RCC 7860 (cell line): ENCODE measurements around the gene NUBP2.
"Not testable (repeated sequence)": the region's sequence is repeated elsewhere in the genome, so short reads cannot be mapped to it uniquely, and the experiment has no call there.

ENCODE experiments used
- DNase-seq: peaks from one replicate; pipeline ENCODE4 v3.0.0-alpha.2; 2015; ENCODE audit warnings: low spot score
- FAIRE-seq: peaks from 2 replicates; lab custom pipeline; 2012; peaks lifted over from hg19 to GRCh38; lab: Jason Lieb, UNC

The NUBP2 gene

GRCh38 chr16:1794908-1795666, 12.3 kb downstream of the NUBP2 start:
- DNase-seq: no peak
- FAIRE-seq: no peak

DNA sequence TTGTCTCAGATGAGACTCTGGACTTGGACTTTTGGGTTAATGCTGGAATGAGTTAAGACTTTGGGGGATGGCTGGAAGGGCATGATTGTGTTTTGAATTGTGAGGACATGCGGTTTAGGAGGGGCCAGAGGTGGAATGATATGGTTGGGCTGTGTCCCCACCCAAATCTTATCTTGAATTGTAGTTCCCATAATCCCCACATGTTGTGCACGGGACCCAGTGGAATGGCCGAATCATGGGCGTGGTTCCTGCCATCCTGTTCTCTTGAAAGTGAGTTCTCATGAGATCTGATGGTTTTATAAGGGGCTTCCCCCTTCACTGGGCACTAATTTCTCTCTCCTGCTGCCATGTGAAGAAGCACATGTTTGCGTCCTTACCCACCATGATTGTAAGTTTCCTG, 16.5 kb downstream of the NUBP2 start:
- FAIRE-seq: not testable (repeated sequence)

DNA sequence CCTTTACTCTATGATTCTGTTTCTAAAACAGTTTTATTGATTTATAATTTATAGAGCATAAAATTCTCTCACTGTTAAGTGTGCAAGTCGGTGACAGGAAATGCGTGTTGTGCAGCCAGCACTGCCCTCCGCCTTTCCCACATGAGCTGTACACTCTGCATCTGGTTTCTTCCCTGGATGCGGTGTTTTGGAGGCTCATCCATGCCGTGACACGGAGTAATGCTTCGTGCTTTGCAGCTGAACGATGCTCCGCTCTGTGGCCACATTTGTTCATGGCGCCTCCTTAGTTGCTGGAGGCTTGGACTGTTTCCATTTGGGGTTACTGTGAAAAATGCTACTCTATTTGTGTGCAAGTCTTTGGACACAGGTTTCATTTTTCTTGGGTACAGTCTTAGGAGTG, 17.9 kb downstream of the NUBP2 start:
- FAIRE-seq: no peak

More for the DNA sequence above, 16.5 kb downstream of the NUBP2 start:
- DNase-seq: not testable (repeated sequence)

DNA sequence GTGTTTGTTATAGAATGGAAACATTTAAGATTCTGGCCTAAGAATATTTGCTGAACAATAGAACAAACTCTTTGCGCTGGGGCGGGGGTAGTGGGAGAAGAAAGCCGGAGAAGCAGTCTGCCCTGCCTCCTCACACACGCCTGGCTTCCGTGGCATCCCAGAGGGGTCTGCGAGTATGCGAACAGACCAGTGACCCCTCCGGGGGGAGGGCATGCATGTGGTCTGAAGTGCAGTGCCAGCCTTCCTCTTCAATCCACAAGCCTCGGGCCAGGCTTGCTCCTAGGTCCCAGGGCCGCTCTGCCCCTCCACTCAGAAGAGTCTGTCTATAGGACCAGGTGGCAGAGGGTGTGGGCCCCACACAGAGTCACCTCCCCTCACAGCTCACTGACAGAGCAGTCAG, 24.9 kb downstream of the NUBP2 start:
- FAIRE-seq: no peak
- DNase-seq: no peak

More for the DNA sequence above, 17.9 kb downstream of the NUBP2 start:
- DNase-seq: no peak

DNA sequence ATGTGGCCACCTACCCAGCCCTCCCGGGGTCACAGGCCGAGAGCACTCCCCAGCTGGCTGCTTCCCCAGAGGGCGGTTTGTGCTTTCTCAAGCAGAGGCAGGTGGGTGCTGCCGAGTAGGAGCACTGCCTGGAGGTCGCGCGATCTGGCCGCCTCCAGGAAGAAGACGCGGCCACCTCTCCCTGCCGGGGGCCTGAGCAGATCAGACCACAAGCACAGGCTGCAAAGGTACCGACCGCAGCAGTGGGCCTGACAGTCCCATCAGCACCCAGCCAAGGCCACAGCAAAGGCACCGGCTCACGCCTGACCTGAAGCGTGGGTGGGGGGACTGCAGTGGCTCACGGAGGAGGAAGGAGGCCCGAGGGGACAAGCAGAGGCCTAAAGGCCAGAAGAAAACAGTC, 25.9 kb downstream of the NUBP2 start:
- FAIRE-seq (no peak), DNase-seq (no peak)

GRCh38 chr16:1809281-1809801, 26.6 kb downstream of the NUBP2 start:
- FAIRE-seq (no peak), DNase-seq (no peak)

- DNase-seq (no peak), FAIRE-seq (no peak)
These were observed 27.3 kb downstream of the NUBP2 start for GRCh38 chr16:1810106-1810505.

GRCh38 chr16:1810536-1810935, 27.8 kb downstream of the NUBP2 start:
- DNase-seq (no peak), FAIRE-seq (no peak)

GRCh38 chr16:1812732-1813163, 30.0 kb downstream of the NUBP2 start:
- DNase-seq: peak; percentile 26
- no peak for FAIRE-seq

- FAIRE-seq: no peak
- no peak for DNase-seq
These were observed 32.7 kb downstream of the NUBP2 start for GRCh38 chr16:1815461-1815860.

DNA sequence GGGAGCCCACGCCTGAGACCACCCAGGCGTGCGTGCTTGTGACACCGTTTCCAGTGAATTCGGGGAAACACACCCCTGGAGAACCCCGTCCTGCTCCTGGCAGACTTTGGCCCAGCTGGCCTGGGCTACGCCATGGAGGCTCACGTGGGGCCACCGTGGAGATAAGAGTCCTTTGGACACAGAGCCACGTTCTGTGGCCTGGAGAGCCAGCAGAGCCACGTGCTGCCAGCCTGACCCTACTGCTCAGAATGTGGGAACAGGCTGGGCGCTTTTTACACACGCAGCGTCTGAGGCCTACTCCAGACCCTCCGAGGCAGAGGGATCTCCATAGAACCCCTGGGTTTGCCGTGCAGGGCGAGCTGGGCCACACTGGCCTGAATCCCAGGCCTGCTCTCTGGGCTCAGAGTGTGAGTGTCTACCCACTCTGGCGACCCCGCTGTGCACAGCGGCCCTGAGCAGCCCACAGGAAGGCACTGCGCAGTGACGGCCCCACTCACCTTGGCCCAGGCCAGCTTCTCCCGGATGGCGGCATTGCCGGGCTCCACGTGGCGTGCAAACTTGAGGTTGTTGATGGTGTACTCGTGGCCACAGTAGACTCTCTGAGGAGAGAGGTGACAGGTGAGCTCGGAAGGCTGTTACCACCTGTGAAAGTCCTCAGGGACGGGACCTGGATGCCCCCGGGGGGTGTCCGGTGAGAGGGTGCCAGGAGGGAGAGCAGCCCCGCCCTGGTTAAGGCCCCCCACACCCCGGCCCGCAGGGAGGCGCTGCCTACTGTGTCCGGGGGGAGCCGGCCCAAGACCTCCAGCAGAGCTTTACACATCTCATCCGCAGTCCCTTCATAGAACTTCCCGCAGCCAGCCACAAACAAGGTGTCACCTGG, 33.9 kb downstream of the NUBP2 start:
- no peak for DNase-seq
- no peak for FAIRE-seq

DNA sequence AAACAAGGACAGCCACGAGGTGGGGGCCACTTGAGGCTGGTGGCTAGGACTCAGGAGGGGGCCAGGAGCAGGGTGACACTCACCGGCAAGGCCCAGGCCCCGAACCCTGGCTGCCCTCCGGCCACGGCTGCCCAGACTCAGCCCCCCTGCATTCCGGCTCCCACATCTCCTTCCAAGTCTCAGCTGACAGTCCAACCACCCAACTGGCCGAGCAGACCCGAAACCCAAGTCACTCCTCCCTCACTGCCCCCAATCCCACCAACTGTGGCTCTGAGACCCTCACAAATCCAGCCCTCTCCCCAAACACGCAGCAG, 34.5 kb downstream of the NUBP2 start:
- FAIRE-seq: no peak
- DNase-seq: no peak

DNA sequence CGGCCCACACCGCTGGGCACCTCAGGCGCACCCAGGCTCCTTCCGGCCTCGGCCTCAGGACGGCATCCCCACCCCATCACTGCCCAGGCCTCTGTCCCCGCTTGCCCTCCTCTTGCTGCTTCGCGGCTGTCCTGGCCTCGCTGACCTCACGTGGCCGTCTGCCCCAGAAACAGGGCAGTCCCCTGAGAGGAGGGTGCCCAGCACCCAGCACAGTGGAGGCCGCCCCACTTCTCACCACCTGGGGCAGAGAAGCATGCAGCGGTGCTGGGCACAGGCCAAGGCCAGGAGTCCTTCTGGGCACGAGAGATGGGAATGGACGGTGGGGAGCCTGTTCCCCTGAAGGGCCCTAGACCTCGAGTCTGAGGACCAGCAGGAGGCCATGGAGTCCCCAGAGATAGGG, 35.0 kb downstream of the NUBP2 start:
- no peak for DNase-seq

GRCh38 chr16:1818204-1818872, 35.6 kb downstream of the NUBP2 start:
- DNase-seq: no peak
- no peak for FAIRE-seq

More for the DNA sequence above, 35.0 kb downstream of the NUBP2 start:
- no peak for FAIRE-seq

DNA sequence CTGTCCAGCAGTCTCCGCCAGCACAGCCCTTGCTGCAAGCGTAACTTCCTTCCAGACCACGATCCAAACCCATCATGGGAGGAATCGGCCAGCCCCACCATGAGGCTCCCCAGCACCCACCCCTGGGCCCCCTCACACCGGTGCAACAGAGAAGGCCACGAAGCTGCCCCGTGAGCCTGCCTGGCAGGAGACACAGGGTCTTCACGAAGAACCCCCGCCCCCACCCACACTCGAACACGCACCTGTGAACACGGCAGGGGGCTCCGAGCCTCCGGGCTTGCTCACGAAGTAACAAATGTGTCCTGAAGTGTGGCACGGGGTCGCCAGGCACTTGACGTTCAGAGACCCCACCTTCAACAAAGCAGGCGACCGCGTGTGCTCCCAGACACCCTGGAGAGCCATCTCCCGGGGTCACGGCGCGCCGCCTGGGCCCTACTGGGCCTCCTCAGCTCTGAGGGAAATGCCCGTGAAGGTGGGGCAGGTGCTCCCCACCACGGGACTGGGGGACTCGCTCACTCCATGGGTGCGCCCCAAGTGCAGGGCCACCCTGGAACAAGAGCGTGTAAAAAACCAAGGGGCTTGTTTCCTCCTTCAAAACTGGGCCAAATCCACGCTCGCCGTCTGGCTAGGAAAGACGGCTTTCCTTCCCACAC, 36.2 kb downstream of the NUBP2 start:
- DNase-seq (no peak), FAIRE-seq (no peak)

DNA sequence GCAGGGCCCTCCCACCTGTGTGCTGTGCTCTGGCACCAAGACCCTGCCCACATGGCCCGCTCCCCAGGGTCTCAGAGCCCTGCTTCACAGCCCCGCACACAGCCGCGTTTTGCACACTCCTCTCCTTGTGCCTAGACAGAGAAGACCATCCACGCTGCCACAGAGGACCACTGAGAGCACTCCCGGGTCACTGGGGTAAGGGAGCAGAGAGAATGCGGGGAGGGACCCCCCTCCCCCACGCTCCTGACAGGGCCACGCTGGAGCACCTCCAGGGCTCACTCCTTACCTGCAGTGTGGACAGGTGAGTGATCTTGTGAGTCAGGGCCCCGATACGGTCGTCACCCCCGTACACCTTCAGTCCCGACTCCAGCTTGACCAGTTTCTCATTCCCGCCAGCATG, 36.9 kb downstream of the NUBP2 start:
- FAIRE-seq (no peak), DNase-seq (no peak)

DNA sequence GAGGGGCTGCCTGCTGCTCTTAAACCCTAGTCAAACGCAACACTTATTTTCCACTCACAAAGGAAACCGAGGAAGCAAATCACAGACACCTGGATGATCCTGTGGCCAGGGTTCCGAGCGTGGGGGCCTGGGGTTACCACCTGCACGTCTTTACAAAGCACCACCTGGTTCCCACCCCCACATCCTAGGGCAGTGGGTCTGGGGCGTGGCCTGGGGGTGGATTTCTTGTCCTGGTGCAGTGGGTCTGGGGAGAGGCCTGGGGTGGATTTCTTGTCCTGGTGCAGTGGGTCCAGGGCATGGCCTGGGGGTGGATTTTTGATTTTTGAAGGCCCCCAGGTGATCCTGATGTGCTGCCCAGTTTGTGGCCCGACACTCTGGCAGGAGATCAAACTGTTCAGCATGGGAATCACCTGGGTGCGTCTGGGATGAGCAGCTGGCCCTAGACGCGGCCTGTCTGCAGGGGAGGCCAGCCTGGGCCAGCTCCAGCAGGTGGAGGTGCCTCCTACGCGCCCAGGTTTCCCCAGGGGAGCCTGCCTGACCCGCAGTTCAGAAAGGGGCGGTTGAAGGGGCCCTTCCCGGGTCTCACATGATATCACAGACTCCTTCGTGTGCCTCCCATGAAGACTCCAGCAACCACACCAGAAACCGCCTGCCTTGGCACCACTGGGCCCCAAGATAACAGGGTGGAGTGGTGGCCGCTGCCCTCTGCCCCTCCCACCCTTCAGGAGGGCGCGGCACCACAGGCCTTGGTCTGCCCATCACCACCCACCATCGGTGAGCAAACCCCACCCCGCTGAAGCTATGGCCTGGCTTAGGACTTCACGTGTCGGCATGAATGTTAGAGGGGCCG, 37.6 kb downstream of the NUBP2 start:
- FAIRE-seq (no peak), DNase-seq (no peak)

DNA sequence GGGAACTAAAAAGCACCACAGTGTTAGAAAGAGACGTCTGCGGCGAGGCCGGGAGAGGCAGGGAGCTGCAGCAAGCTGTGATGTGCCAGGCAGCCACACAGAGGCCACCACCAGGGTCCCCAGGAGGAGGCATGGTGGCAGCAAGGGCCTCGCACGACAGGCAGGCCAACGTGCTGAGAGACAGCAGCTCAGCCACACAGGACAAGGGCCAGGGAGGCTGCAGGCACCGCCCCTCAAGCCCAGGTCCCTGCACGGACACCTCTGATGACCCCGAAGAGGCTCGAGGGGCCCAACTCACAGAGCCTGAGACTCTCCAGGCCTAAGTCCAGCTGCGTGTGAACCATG, 38.2 kb downstream of the NUBP2 start:
- no peak for DNase-seq
- no peak for FAIRE-seq

DNA sequence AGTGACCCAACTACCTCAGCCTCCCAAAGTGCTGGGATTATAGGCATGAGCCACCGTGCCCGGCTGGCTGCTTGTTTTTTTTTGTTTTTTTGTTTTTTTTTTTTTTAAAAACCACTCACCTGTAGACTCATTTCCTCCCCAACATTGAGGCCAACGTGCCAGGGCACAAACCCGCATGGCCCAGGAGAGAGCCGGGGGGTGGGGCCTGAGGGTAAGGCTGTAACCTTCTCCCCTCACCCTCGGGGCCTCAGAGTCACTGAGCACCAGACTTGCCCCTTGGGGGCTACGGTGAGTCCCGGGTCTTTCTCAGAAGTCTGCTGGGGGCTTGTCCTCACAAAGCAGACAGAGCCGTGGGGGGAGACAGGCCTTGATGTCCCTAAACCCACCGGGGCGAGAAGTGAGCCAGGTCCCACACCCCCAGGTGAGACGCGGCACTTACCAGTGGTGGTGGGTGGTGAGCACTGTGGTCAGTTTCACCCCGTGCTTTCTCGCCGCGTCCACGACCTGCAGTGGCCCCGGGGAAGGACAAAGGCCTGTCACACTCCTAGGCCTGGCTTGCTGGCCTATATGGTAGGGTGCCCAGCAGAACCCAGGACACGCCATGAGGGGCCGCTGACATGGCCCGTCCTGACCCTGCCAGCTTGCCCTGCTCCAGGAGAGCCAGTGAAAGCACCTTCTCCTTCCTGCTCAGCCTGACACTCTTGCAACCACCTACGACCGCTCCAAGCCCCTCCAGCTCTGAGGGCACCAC, 39.3 kb downstream of the NUBP2 start:
- FAIRE-seq (no peak), DNase-seq (no peak)
